HG02798 (cell line): ENCODE measurements around the gene CMTM7.
"Not testable (repeated sequence)": the region's sequence is repeated elsewhere in the genome, so short reads cannot be mapped to it uniquely, and the experiment has no call there.

Source experiments
- ATAC-seq: cut with Tn5 transposase; IDR thresholded peaks from one replicate; pipeline ENCODE4 v1.9.1; 2021; ENCODE audit warnings: mild to moderate bottlenecking; ENCODE audit not compliant: unreplicated experiment, poor library complexity

The CMTM7 gene

GRCh38 chr3:32455609-32456428 lies 64.2 kb downstream of the CMTM7 start:
- peak; percentile 28 for ATAC-seq

- ATAC-seq, result no peak
Observed at GRCh38 chr3:32456429-32457130, 64.9 kb downstream of the CMTM7 start.

- no peak for ATAC-seq
Observed at GRCh38 chr3:32457971-32458471, 66.4 kb downstream of the CMTM7 start.

- ATAC-seq, result no peak
Observed at GRCh38 chr3:32459450-32459849, 67.8 kb downstream of the CMTM7 start.

- ATAC-seq, result peak; percentile 79
Observed at GRCh38 chr3:32460031-32460749, 68.5 kb downstream of the CMTM7 start.

- ATAC-seq, result not testable (repeated sequence)
Observed at GRCh38 chr3:32460817-32461496, 69.3 kb downstream of the CMTM7 start.

GRCh38 chr3:32462191-32462986 lies 70.7 kb downstream of the CMTM7 start:
- ATAC-seq, result not testable (repeated sequence)

- ATAC-seq, result not testable (repeated sequence)
Observed at GRCh38 chr3:32463415-32463814, 71.8 kb downstream of the CMTM7 start.

GRCh38 chr3:32464726-32465125 lies 73.1 kb downstream of the CMTM7 start:
- ATAC-seq, result not testable (repeated sequence)

GRCh38 chr3:32466808-32467207 lies 75.2 kb downstream of the CMTM7 start:
- not testable (repeated sequence) for ATAC-seq

GRCh38 chr3:32467333-32468070 lies 75.8 kb downstream of the CMTM7 start:
- peak; percentile 84 for ATAC-seq

GRCh38 chr3:32469151-32469874 lies 77.7 kb downstream of the CMTM7 start:
- peak; percentile 13 for ATAC-seq

GRCh38 chr3:32470362-32470761 lies 78.7 kb downstream of the CMTM7 start:
- no peak for ATAC-seq

- no peak for ATAC-seq
Observed at GRCh38 chr3:32471246-32471645, 79.6 kb downstream of the CMTM7 start.

- not testable (repeated sequence) for ATAC-seq
Observed at GRCh38 chr3:32472151-32472550, 80.5 kb downstream of the CMTM7 start.

GRCh38 chr3:32474201-32474600 lies 82.5 kb downstream of the CMTM7 start:
- ATAC-seq, result no peak

GRCh38 chr3:32480604-32481003 lies 89.0 kb downstream of the CMTM7 start:
- no peak for ATAC-seq
